Natural killer cell (primary cell): ENCODE data around the gene GAS2L3. TPM values are rescaled to one million over a fixed set of nuclear protein-coding genes. Genes with fewer than 3 reads are reported as not detected.
A peak's percentile ranks its signal among the peaks of the same experiment; 100 is the strongest.

ENCODE experiments used
- ATAC-seq, 3 donors: fragments of 150-1000 bp in 2 of 3; fragments of 200-7000 bp in 1 of 3; cut with Tn5 transposase; 1 replicate in 1 of 3; 2 replicates in 2 of 3; pipeline ENCODE4 v1.10.0; 2021; ENCODE audit warnings: mild to moderate bottlenecking in 2 of 3, moderate library complexity in 2 of 3
- DNase-seq, 2 donors: peaks; one replicate each; pipeline versions ENCODE4 v3.0.0 to v3.0.0-alpha.2; 2013 to 2021; ENCODE audit warnings: mixed read lengths in 1 of 2
- H3K27ac ChIP-seq: one replicate; pipeline ENCODE4 v1.5.1; 2013; ENCODE audit warnings: mild to moderate bottlenecking, low read length
- H3K27me3 ChIP-seq: one replicate; pipeline ENCODE4 v1.6.1; 2013; ENCODE audit warnings: low read length; ENCODE audit not compliant: control insufficient read depth, insufficient read depth
- H3K36me3 ChIP-seq: one replicate; pipeline ENCODE4 v1.6.1; 2013; ENCODE audit warnings: low read length; ENCODE audit not compliant: control insufficient read depth, insufficient read depth
- H3K4me1 ChIP-seq: one replicate; pipeline ENCODE4 v1.6.1; 2013; ENCODE audit warnings: low read length; ENCODE audit not compliant: control insufficient read depth, insufficient read depth
- H3K4me3 ChIP-seq: one replicate; pipeline ENCODE4 v1.5.1; 2013; ENCODE audit warnings: low read length
- H3K9me3 ChIP-seq: one replicate; pipeline ENCODE4 v1.6.1; 2013; ENCODE audit warnings: low read length; ENCODE audit not compliant: control insufficient read depth, insufficient read depth
- H3K27ac Mint-ChIP-seq, 2 donors: one replicate each; pipeline ENCODE4 v1.8.0; 2022; ENCODE audit warnings: mild to moderate bottlenecking in 2 of 2, mixed read lengths in 2 of 2, moderate library complexity in 1 of 2
- H3K27me3 Mint-ChIP-seq, 2 donors: one replicate each; pipeline ENCODE4 v1.8.0; 2022; ENCODE audit warnings: low read depth in 2 of 2, mixed read lengths in 2 of 2
- H3K36me3 Mint-ChIP-seq: one replicate; pipeline ENCODE4 v1.8.0; 2022; ENCODE audit warnings: mixed read lengths
- H3K4me1 Mint-ChIP-seq, 2 donors: one replicate each; pipeline ENCODE4 v1.8.0; 2022; ENCODE audit warnings: mixed read lengths in 2 of 2
- H3K4me3 Mint-ChIP-seq: one replicate; pipeline ENCODE4 v1.8.0; 2022; ENCODE audit warnings: mild to moderate bottlenecking, moderate library complexity, mixed read lengths
- H3K9me3 Mint-ChIP-seq, 2 donors: one replicate each; pipeline ENCODE4 v1.8.0; 2022; ENCODE audit warnings: mixed read lengths in 2 of 2
- WGBS: methylation state at CpG from one replicate; pipeline ENCODE4 v1.1.7; 2013; ENCODE audit warnings: missing lambda C conversion rate; ENCODE audit not compliant: insufficient coverage; 5-methylcytosine and 5-hydroxymethylcytosine counted together
- intact Hi-C: fragments of 100-400 bp; cut with micrococcal nuclease; formaldehyde crosslinking; loops from one replicate; pipeline ENCODE4 v1.14.2; 2022
- total RNA-seq, 4 donors: library from RNA; stranded (reverse); fragments of 120-200 nt in 1 of 4; gene quantifications; one replicate each; pipeline versions ENCODE4 v1.2.3 to v1.2.4, GENCODE V29; 2013 to 2022
- TF ChIP-seq, protein P1 (sequence below): fragments of 200-600 bp; IDR thresholded peaks from one replicate; pipeline ENCODE4 v1.8.0; 2022; ENCODE audit warnings: antibody characterized with exemption

GAS2L3 gene
- total RNA-seq, 3 donors from 2014 or later (not counting 1 experiment from before 2014, with no cell fraction given) = 0.66 to 1.4 (median 1.0) TPM

DNA sequence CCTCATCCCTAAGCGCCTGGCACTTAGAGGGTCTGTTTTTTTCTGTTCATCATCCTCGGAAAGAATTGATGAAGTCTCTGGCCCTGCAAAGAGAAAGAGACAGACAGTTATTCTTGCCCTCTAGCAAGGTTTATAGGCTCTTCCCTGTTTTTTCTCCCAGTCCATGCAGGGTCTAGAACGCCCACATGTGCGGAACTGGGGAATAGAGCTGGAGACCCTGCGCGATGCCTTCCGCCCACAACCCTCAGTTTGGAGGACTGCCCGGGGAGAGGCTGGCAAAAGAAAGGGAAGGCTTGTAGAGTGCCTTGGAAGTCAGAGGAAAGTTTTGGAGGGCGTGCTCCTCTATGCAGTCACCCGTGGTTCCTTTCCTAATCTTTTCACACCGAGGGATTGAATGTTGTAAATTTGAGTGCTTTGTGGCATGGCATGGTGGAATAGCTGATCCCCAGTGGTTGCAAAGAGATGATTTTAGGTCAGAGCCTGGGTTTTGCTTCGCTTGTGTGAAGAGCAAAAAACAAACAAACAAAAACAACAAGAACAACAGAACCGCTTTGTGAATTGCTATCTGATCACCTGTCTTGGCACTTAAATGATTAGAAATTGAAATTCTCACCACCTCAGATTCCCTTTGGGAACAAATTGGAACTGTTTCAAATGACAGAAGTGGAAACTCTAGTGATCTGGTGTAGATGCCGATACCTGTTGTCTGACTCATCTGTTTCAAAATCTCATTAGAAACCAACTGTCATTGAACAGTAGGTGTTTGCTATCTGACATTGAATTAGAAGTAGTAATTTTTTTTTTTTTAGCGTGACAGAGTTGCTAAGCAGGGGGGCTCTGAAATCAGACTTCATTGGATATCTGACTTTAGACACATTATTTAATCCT, 947 bp downstream of the GAS2L3 start:
- WGBS = 17% methylated on average over 14 of the region's 15 CpGs
- Histone ChIP-seq H3K4me3 (peak overlapping the region; percentile 61), H3K9me3 (no peaks in the 10 kb centered on the region), H3K27ac (no peak overlapping the region), H3K36me3 (no peaks in the 10 kb centered on the region), H3K27me3 (no peaks in the 10 kb centered on the region), H3K4me1 (peaks cover 15% of the 10 kb centered on the region)
- DNase-seq = no peak
- no peak for ATAC-seq
- peak overlapping the region; percentile 97 for H3K4me3 Mint-ChIP-seq
- intact Hi-C loops = no loop called here
- H3K36me3 Mint-ChIP-seq = no peaks in the 10 kb centered on the region
- TF ChIP-seq, protein P1, sequence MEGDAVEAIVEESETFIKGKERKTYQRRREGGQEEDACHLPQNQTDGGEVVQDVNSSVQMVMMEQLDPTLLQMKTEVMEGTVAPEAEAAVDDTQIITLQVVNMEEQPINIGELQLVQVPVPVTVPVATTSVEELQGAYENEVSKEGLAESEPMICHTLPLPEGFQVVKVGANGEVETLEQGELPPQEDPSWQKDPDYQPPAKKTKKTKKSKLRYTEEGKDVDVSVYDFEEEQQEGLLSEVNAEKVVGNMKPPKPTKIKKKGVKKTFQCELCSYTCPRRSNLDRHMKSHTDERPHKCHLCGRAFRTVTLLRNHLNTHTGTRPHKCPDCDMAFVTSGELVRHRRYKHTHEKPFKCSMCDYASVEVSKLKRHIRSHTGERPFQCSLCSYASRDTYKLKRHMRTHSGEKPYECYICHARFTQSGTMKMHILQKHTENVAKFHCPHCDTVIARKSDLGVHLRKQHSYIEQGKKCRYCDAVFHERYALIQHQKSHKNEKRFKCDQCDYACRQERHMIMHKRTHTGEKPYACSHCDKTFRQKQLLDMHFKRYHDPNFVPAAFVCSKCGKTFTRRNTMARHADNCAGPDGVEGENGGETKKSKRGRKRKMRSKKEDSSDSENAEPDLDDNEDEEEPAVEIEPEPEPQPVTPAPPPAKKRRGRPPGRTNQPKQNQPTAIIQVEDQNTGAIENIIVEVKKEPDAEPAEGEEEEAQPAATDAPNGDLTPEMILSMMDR = no peak
- peak overlapping the region in 1 of 2 donors; percentile 85 for H3K27ac Mint-ChIP-seq
- no peaks in the 10 kb centered on the region for H3K9me3 Mint-ChIP-seq
- H3K27me3 Mint-ChIP-seq = peaks cover 0 to 9% of the 10 kb centered on the region in 2 donors
- H3K4me1 Mint-ChIP-seq = peaks cover 12% of the 10 kb centered on the region in 2 donors

DNA sequence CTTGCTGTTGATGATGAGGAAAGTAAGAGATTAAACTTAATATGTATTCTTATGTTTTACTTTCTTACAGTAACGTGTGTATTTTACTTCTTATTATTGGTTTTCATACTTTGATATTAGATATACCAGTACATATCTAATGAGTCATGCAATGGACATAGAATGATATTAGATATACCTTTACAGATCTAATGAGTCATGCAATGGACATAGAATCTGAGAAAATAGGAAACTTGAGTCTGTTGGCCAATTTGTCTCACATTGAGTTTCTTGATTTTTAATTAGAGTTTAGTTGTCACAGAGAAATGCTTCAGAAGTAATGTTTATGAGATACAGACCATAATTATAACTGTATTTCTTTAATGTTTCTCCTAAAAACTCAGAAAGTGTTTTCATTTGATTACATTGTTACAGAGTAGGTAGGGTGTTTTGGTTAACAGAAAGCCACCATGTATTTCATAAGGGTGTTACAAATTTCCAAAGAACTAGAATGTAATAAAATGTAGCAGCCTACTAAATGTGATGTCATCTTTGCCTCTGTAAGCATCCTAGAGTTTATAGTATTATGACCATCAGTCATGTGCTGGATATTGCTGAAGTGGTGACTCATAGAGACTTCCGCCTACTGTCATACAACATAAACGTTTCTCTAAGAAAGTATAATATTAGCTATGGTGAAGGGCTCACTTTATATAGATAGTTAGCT, 3.0 kb downstream of the GAS2L3 start:
- no peak overlapping the region for H3K27ac ChIP-seq
- no peaks in the 10 kb centered on the region for H3K27me3 ChIP-seq
- DNase-seq (no peak), ATAC-seq (no peak)
- H3K4me1 Mint-ChIP-seq = peaks cover 12% of the 10 kb centered on the region in 2 donors
- TF ChIP-seq, protein P1 = no peak
- H3K36me3 ChIP-seq = no peaks in the 10 kb centered on the region
- H3K9me3 Mint-ChIP-seq = no peaks in the 10 kb centered on the region
- H3K4me1 ChIP-seq = peaks cover 15% of the 10 kb centered on the region
- H3K4me3 Mint-ChIP-seq = no peak overlapping the region
- no peaks in the 10 kb centered on the region for H3K9me3 ChIP-seq
- intact Hi-C loops = no loop called here
- no peaks in the 10 kb centered on the region for H3K36me3 Mint-ChIP-seq
- no peak overlapping the region for H3K27ac Mint-ChIP-seq
- peaks cover 0 to 5% of the 10 kb centered on the region in 2 donors for H3K27me3 Mint-ChIP-seq
- H3K4me3 ChIP-seq = no peak overlapping the region
- no CpG with 5 or more reads among the region's 3 CpGs for WGBS

DNA sequence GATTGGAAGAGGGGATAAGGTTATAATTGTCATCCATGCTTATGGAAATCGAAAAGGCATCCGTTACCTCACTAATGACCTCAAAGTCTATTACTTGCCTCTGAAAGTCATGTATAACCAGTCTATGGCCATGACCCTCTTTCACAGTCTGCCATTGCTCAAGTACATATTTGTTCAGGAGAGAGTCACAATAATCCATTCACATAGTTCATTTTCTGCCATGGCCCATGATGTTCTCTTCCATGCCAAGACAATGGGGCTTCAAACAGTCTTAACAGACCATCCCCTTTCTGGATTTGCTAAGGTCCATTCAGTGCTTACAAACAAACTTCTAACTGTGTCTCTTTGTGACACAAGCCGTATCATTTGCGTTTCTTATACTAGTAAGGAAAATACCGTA, 5.4 kb downstream of the GAS2L3 start:
- H3K27ac Mint-ChIP-seq = no peak overlapping the region
- Histone ChIP-seq H3K36me3 (no peaks in the 10 kb centered on the region), H3K27ac (no peak overlapping the region), H3K27me3 (no peaks in the 10 kb centered on the region), H3K9me3 (no peaks in the 10 kb centered on the region), H3K4me3 (no peak overlapping the region), H3K4me1 (peaks cover 5% of the 10 kb centered on the region)
- H3K36me3 Mint-ChIP-seq = no peaks in the 10 kb centered on the region
- no peaks in the 10 kb centered on the region for H3K9me3 Mint-ChIP-seq
- 99% methylated on average over 5 of the region's 5 CpGs for WGBS
- TF ChIP-seq, protein P1 = no peak
- intact Hi-C loops = no loop called here
- no peak overlapping the region for H3K4me3 Mint-ChIP-seq
- DNase-seq = no peak
- H3K4me1 Mint-ChIP-seq = peaks cover 7 to 8% of the 10 kb centered on the region in 2 donors
- H3K27me3 Mint-ChIP-seq = no peaks in the 10 kb centered on the region
- no peak for ATAC-seq
